Upper lobe of left lung (tissue), 4 donors: ENCODE measurements around the gene CDH20.

Source experiments
- CTCF ChIP-seq, 6 experiments: fragments of 450-650 bp in 4 of 6; fragments of 200-600 bp in 2 of 6; sonication (generic) in 2 of 6; IDR thresholded peaks; one replicate each; pipeline ENCODE4 v1.5.1; 2016 to 2019; ENCODE audit warnings: antibody characterized with exemption in 6 of 6
- POLR2A ChIP-seq, 4 donors: fragments of 450-650 bp; IDR thresholded peaks; one replicate each; pipeline ENCODE4 v1.5.1; 2016 to 2017; ENCODE audit warnings: antibody characterized with exemption in 4 of 4, mild to moderate bottlenecking in 2 of 4

- TF ChIP-seq CTCF (IDR thresholded peaks at IDR 0.05) (no peak), POLR2A (IDR thresholded peaks at IDR 0.05) (no peak)
These were observed 17.3 kb downstream of the CDH20 start for GRCh38 chr18:61350578-61350977.
